Osteocyte (in vitro differentiated cells): ENCODE measurements around the gene TTLL11. TPM values are rescaled to one million over a fixed set of nuclear protein-coding genes. Genes with fewer than 3 reads are reported as not detected.

ENCODE experiments used
- DNase-seq: peaks from one replicate; pipeline ENCODE4 v3.0.0; 2021; ENCODE audit warnings: mixed read lengths; ENCODE audit not compliant: unreplicated experiment; ENCODE audit errors: extremely low spot score
- H3K27ac Mint-ChIP-seq: one replicate; pipeline ENCODE4 v1.8.0; 2021; ENCODE audit warnings: mild to moderate bottlenecking, mixed read lengths; ENCODE audit not compliant: unreplicated experiment
- H3K27me3 Mint-ChIP-seq: one replicate; pipeline ENCODE4 v1.8.0; 2021; ENCODE audit warnings: mixed read lengths; ENCODE audit not compliant: unreplicated experiment
- H3K36me3 Mint-ChIP-seq: one replicate; pipeline ENCODE4 v1.8.0; 2021; ENCODE audit warnings: mixed read lengths; ENCODE audit not compliant: unreplicated experiment
- H3K4me1 Mint-ChIP-seq: one replicate; pipeline ENCODE4 v1.8.0; 2021; ENCODE audit warnings: mixed read lengths; ENCODE audit not compliant: unreplicated experiment
- H3K4me3 Mint-ChIP-seq: one replicate; pipeline ENCODE4 v1.8.0; 2021; ENCODE audit warnings: mild to moderate bottlenecking, moderate library complexity, mixed read lengths; ENCODE audit not compliant: unreplicated experiment
- H3K9me3 Mint-ChIP-seq: one replicate; pipeline ENCODE4 v1.8.0; 2021; ENCODE audit warnings: mixed read lengths; ENCODE audit not compliant: unreplicated experiment
- total RNA-seq: library from RNA; stranded (reverse); gene quantifications from 2 replicates; pipeline ENCODE4 v1.2.1, GENCODE V29; 2021
- TF ChIP-seq, protein P1 (sequence below): fragments of 200-600 bp; sonication (generic); IDR thresholded peaks from 2 replicates; pipeline ENCODE4 v1.5.0; 2021; ENCODE audit warnings: antibody characterized with exemption, mild to moderate bottlenecking, moderate library complexity

The TTLL11 gene
- total RNA-seq, 1 donor from 2014 or later, result 6.0 TPM

DNA sequence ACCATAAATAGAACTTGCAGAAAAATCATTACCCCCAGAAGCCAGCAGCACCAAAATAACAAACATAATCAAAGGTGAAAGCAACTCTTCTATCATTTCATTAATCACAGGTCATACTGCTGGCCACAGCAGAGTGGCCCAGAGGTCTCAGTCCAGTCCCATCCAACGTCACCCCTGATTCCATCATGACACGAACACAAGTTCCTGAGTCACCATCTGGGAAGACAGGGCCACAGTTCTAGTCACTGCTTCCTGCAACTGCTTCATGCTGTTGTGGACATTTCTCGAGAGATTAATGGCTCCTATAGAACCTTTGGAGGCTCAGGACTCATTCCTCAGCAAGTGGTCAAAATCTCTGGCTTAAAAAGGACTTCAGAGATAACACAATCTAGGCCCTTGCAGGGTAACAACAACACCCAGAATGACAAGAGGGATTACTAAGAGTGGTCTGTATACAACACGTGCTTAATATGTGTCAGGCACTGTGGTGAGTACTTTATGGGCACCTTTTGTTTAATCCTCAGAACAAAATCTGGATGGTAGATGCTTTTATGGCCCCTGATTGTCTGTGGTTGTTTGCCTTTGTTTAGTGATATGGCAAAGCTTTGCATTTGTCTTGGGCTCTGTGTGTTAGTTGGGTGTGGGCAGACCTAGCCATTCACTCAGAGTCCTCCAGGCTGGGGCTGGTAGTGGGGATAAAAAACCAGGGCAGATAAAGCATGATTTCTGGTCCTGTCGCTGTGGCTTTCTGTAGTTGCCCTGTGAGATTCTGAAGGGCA is 257.3 kb downstream of the TTLL11 start:
- DNase-seq, result peak; percentile 13
- Mint-ChIP-seq H3K36me3 (no peaks in the 10 kb centered on the region), H3K4me3 (no peak overlapping the region), H3K27me3 (no peaks in the 10 kb centered on the region), H3K4me1 (no peaks in the 10 kb centered on the region), H3K27ac (no peak overlapping the region), H3K9me3 (no peaks in the 10 kb centered on the region)
- TF ChIP-seq, protein P1, sequence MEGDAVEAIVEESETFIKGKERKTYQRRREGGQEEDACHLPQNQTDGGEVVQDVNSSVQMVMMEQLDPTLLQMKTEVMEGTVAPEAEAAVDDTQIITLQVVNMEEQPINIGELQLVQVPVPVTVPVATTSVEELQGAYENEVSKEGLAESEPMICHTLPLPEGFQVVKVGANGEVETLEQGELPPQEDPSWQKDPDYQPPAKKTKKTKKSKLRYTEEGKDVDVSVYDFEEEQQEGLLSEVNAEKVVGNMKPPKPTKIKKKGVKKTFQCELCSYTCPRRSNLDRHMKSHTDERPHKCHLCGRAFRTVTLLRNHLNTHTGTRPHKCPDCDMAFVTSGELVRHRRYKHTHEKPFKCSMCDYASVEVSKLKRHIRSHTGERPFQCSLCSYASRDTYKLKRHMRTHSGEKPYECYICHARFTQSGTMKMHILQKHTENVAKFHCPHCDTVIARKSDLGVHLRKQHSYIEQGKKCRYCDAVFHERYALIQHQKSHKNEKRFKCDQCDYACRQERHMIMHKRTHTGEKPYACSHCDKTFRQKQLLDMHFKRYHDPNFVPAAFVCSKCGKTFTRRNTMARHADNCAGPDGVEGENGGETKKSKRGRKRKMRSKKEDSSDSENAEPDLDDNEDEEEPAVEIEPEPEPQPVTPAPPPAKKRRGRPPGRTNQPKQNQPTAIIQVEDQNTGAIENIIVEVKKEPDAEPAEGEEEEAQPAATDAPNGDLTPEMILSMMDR, result no peak

DNA sequence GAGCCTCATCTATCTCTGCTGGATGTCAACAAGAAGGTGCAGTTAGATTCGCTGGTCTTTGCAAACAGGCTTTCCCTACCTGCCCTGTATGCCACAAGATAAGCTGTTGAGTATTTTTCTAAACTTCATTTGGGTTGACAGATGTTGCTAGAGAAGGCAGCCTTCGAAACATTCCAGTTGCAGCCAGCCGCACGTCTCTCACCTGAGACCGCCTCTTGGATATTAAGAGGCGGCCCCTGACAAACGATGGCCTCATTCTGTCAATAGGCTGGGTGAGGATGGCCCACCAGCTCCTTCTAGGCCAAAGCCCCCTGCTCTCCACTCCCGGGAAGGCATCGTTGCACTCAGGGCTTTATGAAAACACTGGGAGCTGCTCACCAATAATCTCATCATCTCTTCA is 260.0 kb downstream of the TTLL11 start:
- no peaks in the 10 kb centered on the region for H3K36me3 Mint-ChIP-seq
- no peaks in the 10 kb centered on the region for H3K27me3 Mint-ChIP-seq
- H3K4me1 Mint-ChIP-seq, result peaks cover 8% of the 10 kb centered on the region
- no peak overlapping the region for H3K27ac Mint-ChIP-seq
- TF ChIP-seq, protein P1, result no peak
- peak; percentile 15 for DNase-seq
- H3K9me3 Mint-ChIP-seq, result no peaks in the 10 kb centered on the region
- H3K4me3 Mint-ChIP-seq, result no peak overlapping the region

DNA sequence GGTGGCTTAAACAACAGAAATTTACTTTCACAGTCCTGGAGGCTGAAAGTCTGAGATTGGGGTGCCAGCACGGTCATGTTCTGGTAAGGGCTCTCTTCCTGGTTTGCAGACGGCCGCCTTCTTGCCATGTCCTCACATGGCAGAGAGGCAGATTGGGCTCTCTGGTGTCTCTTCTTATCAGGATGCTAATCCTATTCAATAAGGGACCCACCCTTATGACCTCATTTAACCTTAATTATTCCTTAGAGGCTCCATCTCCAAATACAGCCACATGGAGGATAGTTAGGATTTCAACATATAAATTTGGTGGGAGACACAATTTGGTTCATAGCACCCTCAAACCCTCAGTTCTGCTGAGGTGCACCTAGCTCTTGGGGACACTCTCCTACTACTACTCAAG is 261.2 kb downstream of the TTLL11 start:
- H3K27me3 Mint-ChIP-seq, result no peaks in the 10 kb centered on the region
- H3K4me1 Mint-ChIP-seq, result peaks cover 8% of the 10 kb centered on the region
- H3K9me3 Mint-ChIP-seq, result no peaks in the 10 kb centered on the region
- TF ChIP-seq, protein P1, result no peak
- no peaks in the 10 kb centered on the region for H3K36me3 Mint-ChIP-seq
- H3K27ac Mint-ChIP-seq, result no peak overlapping the region
- DNase-seq, result peak; percentile 36
- no peak overlapping the region for H3K4me3 Mint-ChIP-seq

DNA sequence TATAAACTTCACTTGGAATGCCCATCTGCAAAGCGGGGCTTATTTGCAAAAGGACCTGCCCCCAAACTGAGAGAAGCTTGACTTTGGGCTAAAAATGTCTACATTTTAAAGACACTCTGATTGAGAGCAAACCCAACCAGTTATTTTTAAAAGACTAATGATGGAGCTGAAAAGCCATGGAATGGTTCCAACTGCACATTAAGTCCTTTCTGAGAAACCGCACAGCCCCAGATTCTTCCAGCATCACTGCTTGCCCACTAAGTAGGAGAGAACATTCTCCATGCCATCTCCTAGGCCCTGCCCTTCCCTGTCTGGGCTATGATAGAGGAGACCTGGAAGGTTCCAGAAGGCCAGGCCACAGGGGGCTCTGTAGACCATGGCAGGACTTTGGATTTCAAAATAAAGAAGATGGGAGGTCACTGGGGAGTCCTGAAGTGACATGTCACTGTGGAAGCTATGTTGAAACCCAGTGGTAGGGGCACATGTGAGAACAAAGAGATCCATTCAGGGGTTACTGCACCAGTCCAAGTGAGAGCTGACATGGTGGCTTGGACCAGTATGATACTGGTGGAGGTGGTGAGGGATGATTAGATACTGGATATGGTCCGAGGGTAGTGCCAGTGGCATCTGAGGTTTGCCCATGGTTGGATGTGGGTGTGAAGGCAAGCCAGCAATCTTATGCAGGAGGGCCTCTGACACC is 262.5 kb downstream of the TTLL11 start:
- no peaks in the 10 kb centered on the region for H3K9me3 Mint-ChIP-seq
- no peaks in the 10 kb centered on the region for H3K36me3 Mint-ChIP-seq
- peak; percentile 44 for DNase-seq
- H3K4me3 Mint-ChIP-seq, result no peak overlapping the region
- TF ChIP-seq, protein P1, result no peak
- H3K27ac Mint-ChIP-seq, result no peak overlapping the region
- H3K27me3 Mint-ChIP-seq, result no peaks in the 10 kb centered on the region
- peaks cover 8% of the 10 kb centered on the region for H3K4me1 Mint-ChIP-seq

DNA sequence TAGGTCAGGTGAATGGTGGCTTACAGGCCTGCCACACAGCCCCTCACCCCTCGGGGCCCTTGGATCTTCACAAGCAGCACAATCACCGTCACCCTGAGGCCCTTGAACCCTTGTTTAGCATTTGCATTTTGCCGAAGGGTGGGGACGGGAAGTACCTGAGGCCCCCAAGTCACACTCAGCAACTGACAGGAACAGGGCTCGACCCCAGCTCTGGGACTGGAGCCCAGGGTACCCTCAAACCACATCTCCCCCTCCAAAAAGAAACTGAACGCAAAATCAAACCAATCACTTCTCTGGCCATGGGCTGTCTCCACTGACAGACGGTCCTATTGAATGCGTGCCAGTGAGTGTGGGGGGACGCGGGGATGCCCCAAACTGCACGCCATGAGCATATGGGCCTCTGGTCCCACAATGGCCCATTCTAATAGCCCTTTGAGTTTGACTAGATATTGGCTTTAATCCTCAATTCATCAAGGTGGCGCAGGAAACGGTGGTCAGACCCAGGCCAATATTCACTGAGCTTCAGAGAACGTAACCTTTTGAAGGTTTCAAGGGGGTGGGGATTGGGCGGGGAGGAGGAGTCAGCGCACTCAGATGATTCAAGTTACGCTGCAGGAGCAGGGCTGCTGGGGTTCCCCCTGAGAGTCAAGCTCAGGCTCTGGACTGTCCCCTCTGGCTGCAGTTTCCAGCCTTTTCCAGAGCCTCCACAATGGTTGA is 265.7 kb downstream of the TTLL11 start:
- Mint-ChIP-seq H3K27ac (no peak overlapping the region), H3K4me3 (no peak overlapping the region), H3K9me3 (no peaks in the 10 kb centered on the region), H3K4me1 (peaks cover 8% of the 10 kb centered on the region), H3K36me3 (no peaks in the 10 kb centered on the region), H3K27me3 (no peaks in the 10 kb centered on the region)
- peak; percentile 69 for DNase-seq
- TF ChIP-seq, protein P1, result no peak
